A549 (cell line): ENCODE measurements around the gene WDR35.

Source experiments
- ATOH8 ChIP-seq: fragments of 250-450 bp; sonication (Bioruptor Pico); IDR thresholded peaks from 2 replicates; pipeline ENCODE4 v1.5.0; 2020; ENCODE audit warnings: low read depth, mild to moderate bottlenecking, moderate library complexity
- CBX2 ChIP-seq: fragments of 200-600 bp; sonication (generic); IDR thresholded peaks from 2 replicates; pipeline ENCODE4 v1.6.1; 2016; ENCODE audit warnings: low read depth, mild to moderate bottlenecking, borderline replicate concordance
- CTCF ChIP-seq: fragments of >200 bp; sonication (Bioruptor Twin); formaldehyde crosslinking; IDR thresholded peaks from 3 replicates; pipeline ENCODE4 v1.5.1; 2016
- EHMT2 ChIP-seq: fragments of 200-600 bp; sonication (generic); IDR thresholded peaks from 2 replicates; pipeline ENCODE4 v1.6.1; 2016; ENCODE audit warnings: antibody characterized with exemption, low read depth, mild to moderate bottlenecking, moderate library complexity
- MAFK ChIP-seq: fragments of 450-650 bp; IDR thresholded peaks from 2 replicates; pipeline ENCODE4 v1.6.1; 2014; ENCODE audit not compliant: partially characterized antibody
- NFE2L2 ChIP-seq: fragments of 150-350 bp; conservative IDR thresholded peaks from 2 replicates; pipeline ENCODE4 v1.6.1; 2014; ENCODE audit warnings: low read length
- POLR2A ChIP-seq: IDR thresholded peaks from 2 replicates; pipeline ENCODE4 v1.6.1; 2012; ENCODE audit warnings: mild to moderate bottlenecking, low read length
- RFX5 ChIP-seq: fragments of 450-650 bp; IDR thresholded peaks from 2 replicates; pipeline ENCODE4 v1.7.1; 2014; ENCODE audit warnings: antibody characterized with exemption, mild to moderate bottlenecking, moderate library complexity
- USF2 ChIP-seq: fragments of 450-650 bp; IDR thresholded peaks from 2 replicates; pipeline ENCODE4 v1.6.1; 2014; ENCODE audit warnings: antibody characterized with exemption

GRCh38 chr2:19864381-19864780 is 125.5 kb downstream of the WDR35 start:
- TF ChIP-seq CTCF (no peak), RFX5 (no peak), ATOH8 (CRISPR knock-in tag) (no peak), POLR2A (no peak), USF2 (no peak), NFE2L2 (no peak), MAFK (no peak), EHMT2 (no peak), CBX2 (no peak)
